Activated CD4-positive, alpha-beta T cell treated with anti-CD3 and anti-CD28 coated beads for 48 hours (primary cell): ENCODE measurements around the gene BCL2L11.
"Not testable (repeated sequence)": the region's sequence is repeated elsewhere in the genome, so short reads cannot be mapped to it uniquely, and the experiment has no call there.

Source experiments
- DNase-seq: peaks from one replicate; pipeline ENCODE4 v3.0.0-alpha.2; 2020

The BCL2L11 gene, protein sequence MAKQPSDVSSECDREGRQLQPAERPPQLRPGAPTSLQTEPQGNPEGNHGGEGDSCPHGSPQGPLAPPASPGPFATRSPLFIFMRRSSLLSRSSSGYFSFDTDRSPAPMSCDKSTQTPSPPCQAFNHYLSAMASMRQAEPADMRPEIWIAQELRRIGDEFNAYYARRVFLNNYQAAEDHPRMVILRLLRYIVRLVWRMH

GRCh38 chr2:111120253-111121027, at the start of gene BCL2L11:
BCL2L11 (plus strand) TSS chr2:111120914; CDS start chr2:111123746, 2,832 bp downstream.
- DNase-seq, result peak; percentile 92

- DNase-seq, result no peak
Observed at GRCh38 chr2:111071600-111072171, 49.0 kb upstream of the BCL2L11 start.

GRCh38 chr2:111072220-111072871, 48.4 kb upstream of the BCL2L11 start:
- no peak for DNase-seq

GRCh38 chr2:111082659-111083058, 38.1 kb upstream of the BCL2L11 start:
- not testable (repeated sequence) for DNase-seq

- DNase-seq, result no peak
Observed at GRCh38 chr2:111091811-111092211, 28.9 kb upstream of the BCL2L11 start.

GRCh38 chr2:111094691-111095090, 26.0 kb upstream of the BCL2L11 start:
- DNase-seq, result no peak

DNA sequence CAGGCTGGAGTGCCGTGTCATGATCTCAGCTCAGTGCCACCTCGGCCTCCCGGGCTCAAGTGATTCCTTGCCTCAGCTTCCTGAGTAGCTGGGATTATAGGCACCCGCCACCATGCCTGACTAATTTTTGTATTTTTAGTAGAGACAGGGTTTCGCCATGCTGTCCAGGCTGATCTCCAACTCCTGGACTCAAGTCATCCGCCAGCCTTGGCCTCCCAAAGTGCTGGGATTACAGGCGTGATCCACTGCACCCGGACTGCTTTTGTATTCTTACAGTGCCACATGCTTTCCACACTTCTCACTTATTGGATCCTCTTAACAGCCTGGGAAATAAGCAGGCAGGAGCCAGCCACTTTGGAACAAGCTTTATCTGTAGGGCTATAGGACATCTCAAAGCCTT, 25.3 kb upstream of the BCL2L11 start:
- DNase-seq, result no peak

GRCh38 chr2:111099402-111099801, 21.3 kb upstream of the BCL2L11 start:
- no peak for DNase-seq

DNA sequence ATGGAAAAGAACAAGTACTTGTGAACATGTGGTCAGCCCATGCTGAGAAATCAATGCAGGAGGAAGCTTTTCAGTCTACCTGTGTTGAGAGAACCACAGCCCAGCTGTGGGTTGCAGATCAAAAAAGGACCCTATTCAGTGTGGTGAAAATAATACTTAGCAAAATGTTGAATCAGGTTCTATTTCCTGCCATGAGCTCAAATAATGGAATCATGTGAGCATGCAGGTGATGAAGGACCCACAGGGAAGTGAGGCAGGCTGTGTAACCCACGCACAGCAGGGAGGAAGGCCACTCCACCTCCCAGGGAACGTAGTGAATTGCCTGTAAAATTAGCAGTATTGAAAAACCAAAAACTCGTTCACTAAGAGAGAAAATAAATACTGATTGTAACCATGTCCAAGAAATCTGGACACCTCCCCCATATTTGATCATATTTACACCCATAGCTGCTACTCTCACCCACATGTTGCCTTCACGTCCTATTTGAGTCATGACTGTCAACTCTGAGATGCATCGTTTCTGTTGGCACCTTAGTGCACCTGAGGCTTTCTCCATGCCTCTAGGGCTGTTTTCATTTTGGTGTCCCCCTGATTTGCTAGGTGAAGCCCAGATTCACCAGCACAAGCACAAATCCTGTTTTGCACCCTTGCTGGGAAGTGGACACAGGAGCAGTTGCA, 20.5 kb upstream of the BCL2L11 start:
- DNase-seq, result no peak

DNA sequence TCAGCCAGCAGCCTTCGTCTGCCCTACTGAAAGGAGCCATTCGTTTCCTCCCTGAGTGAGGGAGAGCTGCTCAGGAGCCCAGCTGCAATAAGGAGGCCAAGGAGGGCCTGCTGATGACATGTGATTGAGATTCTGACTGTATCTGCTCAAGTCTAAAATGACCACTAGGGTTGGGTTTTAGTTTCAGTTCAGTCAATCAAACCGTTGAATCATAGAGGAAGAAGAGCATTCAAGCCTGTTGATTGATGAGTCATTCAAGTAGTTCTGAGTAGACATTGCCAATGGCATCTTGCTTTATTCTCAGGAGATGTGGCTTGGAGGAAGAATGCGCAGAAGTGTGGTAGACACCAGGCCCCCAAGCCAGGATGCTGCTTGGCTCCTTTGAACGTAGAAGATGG, 19.9 kb upstream of the BCL2L11 start:
- peak; percentile 37 for DNase-seq

- peak; percentile 42 for DNase-seq
Observed at GRCh38 chr2:111101592-111101991, 19.1 kb upstream of the BCL2L11 start.

- DNase-seq, result no peak
Observed at GRCh38 chr2:111102216-111102615, 18.5 kb upstream of the BCL2L11 start.

GRCh38 chr2:111105926-111106325, 14.8 kb upstream of the BCL2L11 start:
- no peak for DNase-seq

DNA sequence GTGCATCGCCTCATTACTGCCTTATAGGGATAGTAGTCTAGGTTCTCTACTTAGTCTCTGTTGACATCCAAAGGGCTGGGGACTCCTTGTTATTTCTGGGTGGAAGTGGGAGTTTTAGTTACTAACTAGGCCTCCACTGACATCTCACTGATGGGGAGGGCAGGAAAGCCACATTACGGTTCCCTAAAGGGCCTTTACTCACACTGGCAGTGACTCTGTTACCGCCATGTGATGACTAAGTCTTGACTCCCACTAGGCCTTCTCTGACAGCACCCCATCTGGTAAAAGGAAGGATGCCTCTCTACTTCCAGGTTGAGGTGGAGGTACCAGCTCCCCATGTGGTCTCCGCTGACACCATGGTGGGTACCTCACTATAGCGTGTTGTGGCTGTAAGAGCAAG, 14.0 kb upstream of the BCL2L11 start:
- DNase-seq, result peak; percentile 37

- DNase-seq, result no peak
Observed at GRCh38 chr2:111108745-111109271, 11.9 kb upstream of the BCL2L11 start.

DNA sequence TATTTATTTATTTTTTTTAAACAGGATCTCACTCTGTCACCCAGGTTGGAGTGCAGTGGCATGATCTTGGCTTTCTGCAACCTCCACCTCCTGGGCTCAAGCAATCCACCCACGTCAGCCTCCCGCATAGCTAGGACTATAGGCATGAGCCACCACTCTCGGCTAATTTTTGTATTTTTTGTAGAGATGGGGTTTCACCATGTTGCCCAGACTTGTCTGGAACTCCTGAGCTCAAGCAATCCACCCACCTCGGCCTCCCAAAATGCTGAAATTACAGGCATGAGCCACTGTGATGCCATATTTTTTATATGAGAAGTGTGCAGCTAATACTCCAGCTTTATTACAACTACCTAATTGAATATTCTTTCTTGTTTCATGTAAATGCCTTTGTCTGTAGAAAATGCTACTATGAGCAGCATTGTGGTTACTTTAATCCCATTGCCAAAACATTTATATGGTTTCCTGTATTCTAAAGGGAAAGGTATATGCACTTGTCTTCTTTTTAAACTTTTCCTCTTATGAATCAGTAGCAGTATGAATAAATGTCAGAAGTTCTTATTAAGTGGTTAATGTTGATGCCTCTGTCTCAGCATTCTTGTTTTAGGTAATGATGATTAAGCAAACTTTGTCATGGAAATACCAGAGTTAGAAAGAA, 9.5 kb upstream of the BCL2L11 start:
- DNase-seq, result peak; percentile 47

DNA sequence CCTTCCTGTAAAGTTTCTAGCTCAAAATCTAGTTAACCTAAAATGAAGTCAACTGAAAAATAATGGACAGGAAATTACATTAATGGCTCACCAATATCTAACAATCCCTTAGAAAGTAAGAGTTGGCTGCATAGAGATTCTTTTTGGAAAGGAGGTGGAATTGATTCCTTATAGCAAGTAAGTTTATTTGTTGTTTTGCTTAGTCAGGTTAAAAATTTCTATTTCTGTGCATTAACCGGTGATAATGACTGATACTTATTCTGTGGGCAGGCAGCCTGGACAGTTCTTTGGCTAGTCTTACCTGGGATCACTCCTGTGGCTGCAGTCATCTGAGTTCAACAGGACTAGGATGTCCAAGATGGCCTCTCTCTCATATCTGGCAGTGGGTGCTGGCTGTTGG, 6.9 kb upstream of the BCL2L11 start:
- no peak for DNase-seq

DNA sequence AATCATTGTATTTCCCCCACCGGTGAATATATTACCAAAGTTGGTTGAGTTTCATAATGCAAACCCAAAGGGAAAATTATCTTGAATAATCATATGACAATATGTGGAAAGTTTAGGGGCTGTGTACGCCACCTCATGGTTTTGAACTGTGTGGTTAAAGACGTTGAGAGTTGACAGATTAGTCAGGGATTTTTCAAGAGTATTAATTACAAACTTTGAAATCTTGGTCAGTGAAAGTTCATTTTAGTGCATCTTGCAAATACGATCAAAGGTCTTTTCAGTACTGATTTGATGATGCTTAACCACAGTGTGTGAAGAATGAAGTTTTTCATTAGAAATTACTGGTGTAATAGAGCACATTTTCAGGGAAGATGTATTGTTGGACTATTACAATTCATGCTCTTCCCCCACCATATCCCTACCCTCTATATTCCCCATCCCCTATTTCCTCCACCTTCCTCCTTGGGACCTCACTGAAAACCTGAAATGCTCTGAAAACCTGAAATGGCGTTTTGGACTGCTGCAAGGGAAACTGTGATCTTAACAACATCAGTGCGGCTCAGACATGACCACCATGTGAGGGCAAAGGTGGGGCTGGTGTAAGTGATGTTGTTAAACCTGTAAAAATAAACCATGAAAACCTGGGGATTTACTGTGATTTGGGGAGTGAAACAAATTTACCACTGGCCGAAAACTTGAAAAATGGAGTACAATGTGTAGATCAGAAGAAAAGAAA, 4.5 kb upstream of the BCL2L11 start:
- peak; percentile 54 for DNase-seq

DNA sequence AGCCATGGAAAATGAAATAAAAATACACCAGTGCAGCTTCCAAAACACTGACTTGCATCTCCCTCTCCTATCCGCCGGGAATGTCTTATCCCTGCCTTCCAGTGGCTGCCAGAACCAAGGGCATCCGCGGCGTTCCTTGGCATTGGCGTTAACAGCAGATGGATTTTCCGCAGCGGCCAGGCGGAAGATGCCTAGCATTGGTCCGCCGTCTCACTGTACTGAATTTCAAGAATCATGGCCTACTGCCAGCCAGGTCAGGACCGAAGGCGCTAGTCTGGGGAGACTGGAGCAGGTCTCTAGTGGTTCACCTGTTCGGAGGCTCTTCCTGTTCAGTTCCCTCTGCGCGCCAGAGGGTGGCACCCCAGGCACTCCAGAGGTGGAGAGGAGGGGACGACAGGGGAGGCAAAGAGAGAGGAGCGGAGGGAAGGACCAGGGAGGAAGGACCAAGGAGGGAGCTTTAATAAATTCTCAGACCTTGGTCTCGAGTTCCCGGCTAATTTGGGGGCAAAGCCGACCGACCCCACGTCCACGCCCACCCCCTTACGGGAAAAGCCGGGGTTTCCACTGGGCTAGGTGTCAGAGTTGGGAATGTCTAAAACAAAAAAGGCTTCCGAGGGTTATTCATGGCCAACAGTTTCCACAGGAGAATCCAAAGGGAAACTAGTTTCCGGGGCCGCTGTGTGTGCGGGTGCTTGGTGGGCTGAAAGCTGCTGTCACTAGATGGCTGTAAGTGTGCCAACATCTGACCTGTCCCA, 3.7 kb upstream of the BCL2L11 start:
- DNase-seq, result peak; percentile 83

GRCh38 chr2:111117598-111118480, 2.9 kb upstream of the BCL2L11 start:
- peak; percentile 58 for DNase-seq
